ENCODE measurements around the gene CCL8.
A peak's percentile ranks its signal among the peaks of the same experiment; 100 is the strongest.
"Not testable (repeated sequence)": the region's sequence is repeated elsewhere in the genome, so short reads cannot be mapped to it uniquely, and the experiment has no call there.

The CCL8 gene

GRCh38 chr17:34318474-34318873, 761 bp upstream of the CCL8 start:
- DNase-seq = no peak

GRCh38 chr17:34321964-34322363, 2.7 kb downstream of the CCL8 start:
- DNase-seq = no peak

- DNase-seq = not testable (repeated sequence)
Measured at GRCh38 chr17:34327580-34327979, 8.3 kb downstream of the CCL8 start.

GRCh38 chr17:34337701-34338100, 18.5 kb downstream of the CCL8 start:
- DNase-seq = no peak

- DNase-seq = no peak
Measured at GRCh38 chr17:34339138-34339770, 20.0 kb downstream of the CCL8 start.

GRCh38 chr17:34341916-34342315, 22.7 kb downstream of the CCL8 start:
- DNase-seq = no peak

- DNase-seq = no peak
Measured at GRCh38 chr17:34347063-34347462, 27.8 kb downstream of the CCL8 start.

GRCh38 chr17:34349751-34350150, 30.5 kb downstream of the CCL8 start:
- DNase-seq = no peak

GRCh38 chr17:34351096-34351495, 31.9 kb downstream of the CCL8 start:
- no peak for DNase-seq

- no peak for DNase-seq
Measured at GRCh38 chr17:34352191-34352590, 33.0 kb downstream of the CCL8 start.

- DNase-seq = no peak
Measured at GRCh38 chr17:34354637-34355036, 35.4 kb downstream of the CCL8 start.

GRCh38 chr17:34356194-34356593, 37.0 kb downstream of the CCL8 start, which contains the start of gene CCL13:
TSS of gene CCL13 (plus strand) at chr17:34356480. CDS start at chr17:34356527, 47 bp downstream.
- DNase-seq = no peak

- DNase-seq = no peak
Measured at GRCh38 chr17:34357398-34357797, 38.2 kb downstream of the CCL8 start.

GRCh38 chr17:34358631-34359030, 39.4 kb downstream of the CCL8 start:
- DNase-seq = no peak

GRCh38 chr17:34360601-34361270, 41.5 kb downstream of the CCL8 start:
- DNase-seq = no peak

- DNase-seq = peak; percentile 58 to 80
Measured at GRCh38 chr17:34361478-34362061, 42.3 kb downstream of the CCL8 start.

- DNase-seq = no peak
Measured at GRCh38 chr17:34363183-34363661, 44.0 kb downstream of the CCL8 start, which contains the start of gene CCL1. TSS of gene CCL1 (minus strand) at chr17:34363233. CDS start at chr17:34363161, 72 bp downstream.

GRCh38 chr17:34364751-34365150, 45.5 kb downstream of the CCL8 start:
- DNase-seq = no peak

GRCh38 chr17:34365340-34365739, 46.1 kb downstream of the CCL8 start:
- DNase-seq = no peak

- DNase-seq = no peak
Measured at GRCh38 chr17:34366010-34366409, 46.8 kb downstream of the CCL8 start.

- no peak for DNase-seq
Measured at GRCh38 chr17:34366529-34367107, 47.4 kb downstream of the CCL8 start.

GRCh38 chr17:34367486-34368195, 48.4 kb downstream of the CCL8 start:
- no peak for DNase-seq

Measured in CD4-positive, alpha-beta T cell treated with Interleukin-4 for 1 hour (primary cell).